HG02981 (cell line): ENCODE data around the gene PEX12.
"Not testable (repeated sequence)": the region's sequence is repeated elsewhere in the genome, so short reads cannot be mapped to it uniquely, and the experiment has no call there.

ENCODE experiments used
- ATAC-seq: cut with Tn5 transposase; IDR thresholded peaks from one replicate; pipeline ENCODE4 v1.9.1; 2021; ENCODE audit warnings: mild to moderate bottlenecking, moderate library complexity; ENCODE audit not compliant: unreplicated experiment

PEX12 gene

DNA sequence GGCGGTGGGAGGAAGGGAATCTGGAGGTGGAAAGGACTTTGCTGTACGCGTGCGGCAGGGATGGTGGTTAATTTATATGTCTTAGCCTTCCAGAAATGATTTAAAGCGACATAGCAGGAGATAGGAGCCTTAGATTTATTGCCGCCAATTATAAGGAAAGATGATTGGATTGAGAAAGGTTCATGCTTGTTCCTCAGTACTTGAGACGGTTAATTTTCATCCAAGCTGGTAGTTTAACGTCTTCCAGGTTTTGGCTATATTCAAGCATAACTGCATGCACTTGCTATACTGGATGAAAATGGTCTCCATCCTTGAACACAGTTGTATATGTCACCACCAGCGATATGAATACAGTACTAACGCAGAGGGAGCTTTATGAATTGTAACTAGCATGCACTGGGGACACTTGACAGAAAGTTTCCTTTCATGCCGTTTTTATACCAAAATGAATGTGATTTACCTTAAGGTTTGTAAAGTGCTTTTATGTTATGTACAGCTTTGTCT lies 610 bp upstream of the PEX12 start:
- no peak for ATAC-seq

DNA sequence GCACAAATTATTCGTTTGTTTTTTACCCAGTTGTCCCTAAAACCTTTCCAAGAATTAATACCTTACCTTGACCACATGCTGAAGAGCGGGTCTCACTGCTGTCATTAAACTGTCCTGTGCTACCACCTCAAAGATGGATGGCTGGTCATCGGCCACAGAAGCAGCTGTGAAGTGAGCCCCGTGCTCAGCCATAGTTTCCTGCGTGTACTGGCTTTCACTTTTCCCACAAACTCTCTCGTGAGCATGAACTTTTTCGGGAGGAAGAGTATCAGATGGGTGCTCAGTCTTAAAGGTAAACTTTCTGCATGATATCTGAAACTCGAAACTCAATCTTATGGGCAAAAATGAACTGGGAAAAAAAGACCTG lies 558 bp downstream of the PEX12 start:
- ATAC-seq: no peak

DNA sequence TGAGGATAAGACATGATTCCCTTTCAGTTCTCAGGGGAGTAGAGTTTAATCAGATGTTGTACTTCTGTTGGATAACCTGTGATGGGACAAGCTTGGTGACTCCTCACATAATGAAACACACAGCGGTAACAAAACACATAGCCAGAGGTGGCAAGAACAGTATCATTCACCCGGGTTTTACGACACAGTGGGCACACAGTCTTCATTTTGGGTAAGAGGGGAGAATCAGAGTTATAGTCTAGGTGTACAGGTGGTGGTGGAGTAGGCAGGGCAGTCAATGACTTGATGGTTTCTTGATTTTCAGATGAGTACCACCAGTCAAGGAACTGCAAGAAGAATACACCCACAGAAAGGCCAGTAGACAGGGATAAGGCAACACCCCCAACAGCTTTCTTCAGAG lies 2.6 kb downstream of the PEX12 start:
- no peak for ATAC-seq

DNA sequence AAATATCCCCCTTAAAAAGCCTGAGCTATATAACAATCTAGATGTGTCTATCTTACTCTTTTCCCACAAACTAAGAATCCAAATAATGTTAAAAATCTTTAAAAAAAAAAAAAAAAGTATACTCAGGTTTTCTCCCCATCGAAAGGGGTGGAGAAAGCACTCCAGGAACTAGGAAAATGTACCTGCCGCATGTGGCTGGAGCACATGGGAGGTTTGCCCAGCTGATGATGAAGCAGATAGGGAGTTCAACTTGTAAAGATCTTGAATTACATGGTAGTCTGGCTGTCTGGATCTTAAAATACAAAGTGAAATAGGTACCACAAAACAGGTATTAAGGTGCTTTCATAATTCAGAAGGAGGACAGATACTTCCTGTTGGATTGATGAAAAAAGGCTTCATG lies 9.0 kb downstream of the PEX12 start:
- no peak for ATAC-seq

DNA sequence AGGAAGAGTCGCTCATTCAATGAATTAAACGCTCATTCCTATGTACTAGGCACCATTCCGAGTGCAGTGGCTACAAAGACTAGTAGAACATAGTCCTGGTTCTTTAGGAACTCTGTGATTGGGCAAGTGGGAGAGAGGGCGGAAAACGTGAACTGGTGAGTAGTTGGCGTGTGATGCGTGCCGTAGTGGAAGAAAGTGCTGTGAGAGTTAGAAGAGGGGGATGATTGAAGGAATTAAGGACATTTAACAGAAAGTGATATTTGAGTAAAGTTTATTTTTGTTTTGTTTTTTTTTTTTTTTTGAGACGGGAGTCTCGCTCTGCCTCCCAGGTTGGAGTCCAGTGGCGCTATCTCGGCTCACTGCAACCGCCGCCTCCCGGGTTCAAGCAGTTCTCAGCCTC lies 9.8 kb downstream of the PEX12 start:
- ATAC-seq: no peak

DNA sequence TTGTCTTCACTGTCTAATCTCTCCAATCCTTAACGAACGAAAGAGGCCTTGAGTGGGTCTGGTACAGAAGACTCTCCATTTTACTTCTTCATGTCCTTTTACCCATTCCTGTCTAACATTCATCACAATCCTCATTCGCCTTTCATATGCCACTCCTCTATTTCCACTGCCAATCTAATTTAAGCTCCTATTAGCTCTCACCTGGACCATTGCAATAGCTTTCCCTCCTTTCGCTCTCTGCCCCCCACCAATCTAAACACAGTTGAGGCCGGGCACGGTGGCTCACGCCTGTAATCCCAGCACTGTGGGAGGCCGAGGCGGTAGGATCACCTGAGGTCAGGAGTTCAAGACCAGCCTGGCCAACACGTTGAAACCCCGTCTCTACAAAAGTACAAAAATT lies 11.4 kb downstream of the PEX12 start:
- ATAC-seq: no peak

DNA sequence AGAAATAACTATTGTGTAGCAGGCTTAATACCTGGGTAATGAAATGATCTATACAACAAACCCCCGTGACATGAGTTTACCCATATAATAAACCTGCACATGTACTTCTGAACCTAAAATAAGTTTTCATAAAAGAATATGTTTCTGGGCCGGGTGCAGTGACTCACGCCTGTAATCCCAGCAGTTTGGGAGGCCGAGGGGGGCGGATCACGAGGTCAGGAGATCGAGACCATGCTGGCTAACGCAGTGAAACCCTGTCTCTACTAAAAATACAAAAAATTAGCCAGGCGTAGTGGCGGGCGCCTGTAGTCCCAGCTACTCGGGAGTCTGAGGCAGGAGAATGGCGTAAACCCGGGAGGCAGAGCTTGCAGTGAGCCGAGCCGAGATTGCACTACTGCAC lies 15.2 kb downstream of the PEX12 start:
- not testable (repeated sequence) for ATAC-seq

DNA sequence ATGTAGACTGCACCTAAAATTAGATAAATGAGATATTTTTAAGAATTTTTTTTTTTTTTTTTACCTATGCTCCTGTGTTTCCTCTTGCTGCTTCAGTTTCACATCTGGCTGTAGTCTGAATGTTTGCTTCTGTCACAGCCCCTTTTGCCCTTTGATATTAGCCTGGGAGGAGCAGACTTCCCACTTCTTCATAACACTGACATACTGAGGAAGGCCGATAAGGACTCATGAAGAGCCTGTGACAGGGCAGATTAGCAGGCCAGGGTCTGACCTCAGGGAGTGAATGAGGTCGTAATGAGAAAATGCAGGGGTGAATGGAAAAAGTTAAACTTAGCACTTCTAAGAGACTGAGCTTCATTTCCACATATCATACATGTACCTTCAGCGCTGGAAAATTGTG lies 17.7 kb downstream of the PEX12 start, which contains the start of gene SLFN14:
SLFN14 (minus strand) TSS at position 117 of the 400 bp plus-strand sequence. CDS start 2,757 bp downstream, outside the sequence.
- ATAC-seq: no peak

DNA sequence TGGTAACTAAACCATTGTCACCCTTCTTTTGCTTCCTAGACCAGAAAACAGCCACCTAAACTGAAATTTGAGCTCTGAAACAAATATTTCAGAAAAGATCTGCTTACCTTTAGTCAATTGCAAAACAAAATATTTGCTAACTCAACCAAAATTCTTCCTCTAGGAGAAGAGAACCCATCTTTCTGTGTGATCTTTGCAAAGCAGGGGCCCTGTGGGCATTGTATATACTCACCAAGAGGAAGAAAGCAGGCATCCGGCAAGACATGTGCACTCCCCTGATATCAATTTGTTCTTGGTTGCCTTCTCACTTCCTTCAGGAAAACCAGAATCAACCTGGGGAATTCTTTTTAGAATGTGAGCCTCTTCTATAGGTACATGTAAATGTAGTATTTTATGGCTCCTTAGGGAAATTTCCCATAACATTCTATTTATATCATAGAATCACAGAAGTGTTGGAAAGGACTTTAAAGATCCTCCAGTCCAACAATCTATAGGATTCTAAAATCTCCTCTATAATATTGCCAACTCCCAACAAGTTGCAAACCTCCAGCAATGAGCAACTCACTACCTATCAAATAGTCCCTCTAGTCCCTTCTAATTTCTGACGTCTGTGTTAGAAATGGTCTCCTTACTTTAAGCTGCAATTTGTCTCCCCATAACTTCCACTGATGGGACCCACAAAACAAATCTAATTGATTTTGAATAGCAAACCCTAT lies 18.7 kb downstream of the PEX12 start:
- no peak for ATAC-seq

DNA sequence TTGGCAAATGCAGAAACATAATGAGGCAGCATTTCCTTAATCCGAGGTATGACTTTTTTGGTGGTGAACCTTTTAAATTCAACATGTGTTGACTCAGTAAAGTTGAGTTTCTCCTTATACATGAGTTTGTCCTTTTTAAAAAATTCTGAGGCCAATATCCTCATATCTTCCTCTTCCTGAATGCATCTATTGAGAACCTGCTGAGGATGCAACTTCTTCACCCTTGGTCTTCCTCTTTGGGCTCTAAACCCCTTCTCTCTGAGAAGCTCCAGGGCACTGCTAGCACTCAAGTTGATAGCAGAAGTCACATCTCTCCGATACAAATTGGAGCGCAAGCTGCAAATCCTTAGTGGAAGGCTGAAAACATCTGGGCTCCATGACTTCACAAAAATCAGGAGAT lies 21.0 kb downstream of the PEX12 start:
- ATAC-seq: no peak

DNA sequence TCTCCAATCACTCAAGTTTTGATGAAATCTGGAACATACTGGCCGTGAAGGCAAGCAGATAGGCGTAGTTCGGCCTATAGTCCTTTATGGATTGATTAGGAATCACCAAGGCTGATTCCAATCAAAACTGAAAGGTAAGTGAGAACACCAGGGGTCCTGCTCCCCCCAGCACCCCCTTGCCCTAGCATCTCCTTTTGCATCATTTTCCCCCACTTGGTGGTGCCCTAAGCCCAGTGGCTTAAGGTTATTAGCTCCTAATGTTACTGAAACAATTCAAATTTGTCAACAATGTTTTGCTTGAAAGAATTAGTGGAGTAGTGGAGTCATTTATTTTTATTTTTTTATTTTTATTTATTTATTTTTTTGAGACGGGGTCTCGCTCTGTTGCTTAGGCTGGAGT lies 22.7 kb downstream of the PEX12 start:
- ATAC-seq: no peak

DNA sequence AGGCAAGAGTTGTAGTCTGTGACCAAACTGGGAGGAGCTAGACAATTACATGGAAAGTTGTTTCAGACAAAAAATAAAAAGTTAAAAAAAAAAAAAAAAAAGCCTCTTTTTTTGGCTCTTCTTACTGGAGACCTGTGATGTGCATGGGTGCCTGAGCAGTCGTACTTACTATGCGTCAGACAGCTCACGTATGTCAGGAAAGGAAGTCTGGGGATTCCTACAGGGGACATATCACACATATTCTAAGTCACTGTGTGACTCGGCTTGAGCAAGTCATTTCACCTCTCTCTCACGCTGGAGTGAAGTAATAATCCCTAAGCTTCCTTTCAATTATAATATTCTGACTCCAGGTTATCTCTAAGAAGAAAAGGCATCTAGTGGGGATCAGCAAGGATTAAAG lies 23.7 kb downstream of the PEX12 start:
- ATAC-seq: no peak

DNA sequence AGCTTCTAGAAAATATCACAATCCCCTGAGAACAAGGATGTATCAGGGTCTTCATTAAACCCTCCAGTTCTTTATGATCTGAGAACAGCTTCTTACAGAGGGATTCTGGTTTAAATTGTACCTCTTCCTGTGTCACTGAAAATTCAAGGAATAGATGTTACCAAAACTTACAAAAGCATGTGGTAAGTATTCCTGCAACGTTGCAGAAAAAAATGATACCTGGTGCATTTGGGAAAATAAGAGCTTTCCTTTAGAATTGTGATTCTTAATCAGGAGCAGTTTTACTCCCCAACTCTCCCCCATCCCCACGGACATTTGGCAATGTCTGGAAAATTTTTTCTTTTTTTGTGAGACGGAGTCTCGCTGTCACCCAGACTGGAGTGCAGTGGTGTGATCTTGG lies 25.1 kb downstream of the PEX12 start:
- no peak for ATAC-seq

DNA sequence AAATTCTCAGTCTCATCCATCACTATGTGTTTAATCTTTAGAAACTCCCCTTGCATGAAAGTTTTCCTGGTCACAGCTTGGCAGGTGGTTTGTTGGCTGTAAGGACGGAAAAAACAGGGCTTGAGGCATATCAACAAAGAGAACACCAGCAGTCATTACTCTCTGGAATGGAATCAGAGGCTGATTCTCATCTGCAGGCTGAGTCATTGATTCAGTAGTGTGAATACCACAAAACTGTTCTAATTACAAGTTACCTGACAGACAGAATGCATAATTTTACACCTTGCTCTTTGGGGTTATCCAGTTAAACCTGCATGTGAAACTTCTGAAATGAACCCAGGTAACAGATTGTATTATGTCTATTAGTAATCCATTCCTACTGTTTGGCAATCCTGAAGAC lies 29.4 kb downstream of the PEX12 start:
- ATAC-seq: no peak

DNA sequence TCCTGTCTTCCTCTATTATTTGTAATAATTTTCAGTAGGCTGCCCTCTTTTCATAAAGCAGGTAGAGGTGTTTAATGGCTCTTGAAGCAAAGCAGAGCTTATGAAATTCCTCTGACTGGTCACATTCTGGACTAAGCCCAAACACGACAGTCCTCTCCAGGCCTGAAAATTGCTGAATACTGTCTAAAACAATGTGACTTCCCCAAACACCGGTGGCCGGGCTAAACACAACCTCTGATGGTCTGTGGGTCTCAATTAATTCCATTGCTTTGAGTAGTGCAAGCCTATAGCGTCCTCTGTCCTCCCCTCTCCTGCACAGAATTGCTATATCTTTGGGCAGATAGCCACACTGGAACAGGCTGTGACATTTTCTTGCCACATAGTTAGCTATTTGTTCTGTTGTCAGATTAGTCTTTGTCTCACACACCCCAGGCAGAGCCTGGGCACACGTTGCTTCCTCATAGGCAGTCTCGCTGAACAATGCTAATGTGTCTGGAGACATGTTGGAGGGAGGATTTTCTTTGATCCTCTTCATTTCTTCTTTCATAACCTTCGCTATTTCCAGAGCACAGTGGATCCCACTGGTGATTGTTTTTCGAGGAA lies 30.1 kb downstream of the PEX12 start:
- ATAC-seq: no peak

DNA sequence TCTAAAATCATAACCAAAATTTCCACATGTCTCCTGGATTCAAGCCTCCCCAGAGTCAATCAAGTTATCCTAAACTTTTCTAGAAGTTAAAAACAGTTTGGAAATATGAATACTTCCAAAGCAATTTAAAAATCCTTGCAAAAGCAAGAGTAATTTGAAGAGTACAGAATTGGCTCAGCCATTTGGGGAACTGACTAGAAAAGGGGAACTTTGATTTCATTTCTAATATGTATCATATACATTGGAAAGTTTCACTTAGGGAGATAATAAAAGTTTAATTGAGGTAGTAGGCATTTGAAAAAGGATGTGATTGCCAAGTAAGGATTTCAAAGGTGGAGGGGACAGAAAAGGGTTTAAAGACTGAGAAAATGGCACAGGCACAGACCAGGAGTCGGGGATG lies 31.9 kb downstream of the PEX12 start:
- ATAC-seq: no peak

DNA sequence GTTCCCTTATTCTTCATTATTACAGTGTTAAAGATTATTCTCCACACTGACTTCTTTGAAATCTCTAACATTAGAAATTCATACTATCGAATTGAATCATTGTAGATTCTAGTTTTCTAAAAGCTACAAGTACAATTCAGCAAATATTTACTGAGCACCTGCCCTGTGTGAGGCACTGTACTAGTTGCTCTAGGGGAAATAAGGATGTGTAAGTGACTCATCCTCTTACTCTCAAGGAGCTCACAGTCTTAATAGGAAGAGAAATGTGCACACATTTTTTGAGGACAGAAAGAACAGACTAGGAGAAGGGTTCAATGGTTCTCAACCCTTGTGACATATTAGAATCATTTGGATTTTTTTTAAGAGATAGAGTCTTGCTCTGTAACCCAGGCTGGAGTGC lies 33.2 kb downstream of the PEX12 start:
- no peak for ATAC-seq

DNA sequence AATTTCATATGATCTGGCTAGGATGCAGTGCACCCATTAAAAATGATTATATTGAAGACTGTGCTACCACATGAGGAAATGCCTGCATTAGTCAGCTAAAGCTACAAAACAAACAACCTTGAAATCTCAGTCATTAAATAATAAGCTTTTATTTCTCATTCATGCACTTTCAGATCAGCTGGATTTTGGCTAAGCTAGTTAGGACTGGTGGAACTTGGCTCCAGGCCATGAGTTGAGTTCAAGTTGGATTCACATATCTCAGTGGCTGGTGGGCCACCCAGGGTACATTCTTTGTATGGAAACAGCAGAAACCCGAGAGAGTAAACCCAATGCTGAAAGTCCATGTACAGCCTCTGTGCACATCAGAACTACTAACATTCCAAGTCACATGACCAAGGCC lies 34.5 kb downstream of the PEX12 start:
- no peak for ATAC-seq

DNA sequence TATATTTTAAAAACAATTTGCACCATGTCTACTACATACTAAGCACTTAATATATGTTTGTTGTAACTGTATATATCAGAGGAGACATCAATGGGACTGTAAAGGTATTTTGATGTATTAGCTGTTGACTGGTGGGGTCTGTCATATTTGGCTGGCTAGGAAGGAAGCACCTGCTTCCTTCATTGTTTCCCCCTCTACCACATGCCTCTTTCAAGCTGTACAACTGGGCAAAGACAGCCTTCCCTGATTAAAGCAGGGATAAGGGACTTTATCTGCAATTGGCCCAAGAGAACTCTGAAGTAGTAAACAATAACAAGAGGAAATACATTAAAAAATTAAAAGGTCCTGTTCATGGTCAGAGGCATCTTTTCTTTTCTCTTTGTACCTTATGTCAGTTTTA lies 35.4 kb downstream of the PEX12 start:
- no peak for ATAC-seq

DNA sequence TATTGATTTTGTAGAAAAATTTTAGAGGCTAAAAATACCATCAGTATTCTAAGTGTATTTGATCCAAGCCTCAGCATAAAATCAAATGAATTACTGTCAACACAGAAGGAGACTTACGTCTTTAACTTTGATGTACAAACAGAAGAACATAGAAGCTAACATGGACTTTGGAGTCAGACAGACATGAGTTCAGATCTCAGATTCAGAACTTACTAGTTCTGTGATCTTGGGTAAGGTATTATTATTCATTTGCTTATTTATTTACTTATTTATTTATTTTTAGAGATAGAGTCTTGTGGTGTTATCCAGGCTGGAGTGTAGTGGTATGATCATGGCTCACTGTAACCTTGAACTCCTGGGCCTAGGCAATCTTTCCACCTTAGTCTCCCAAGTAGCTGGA lies 36.9 kb downstream of the PEX12 start:
- ATAC-seq: no peak

DNA sequence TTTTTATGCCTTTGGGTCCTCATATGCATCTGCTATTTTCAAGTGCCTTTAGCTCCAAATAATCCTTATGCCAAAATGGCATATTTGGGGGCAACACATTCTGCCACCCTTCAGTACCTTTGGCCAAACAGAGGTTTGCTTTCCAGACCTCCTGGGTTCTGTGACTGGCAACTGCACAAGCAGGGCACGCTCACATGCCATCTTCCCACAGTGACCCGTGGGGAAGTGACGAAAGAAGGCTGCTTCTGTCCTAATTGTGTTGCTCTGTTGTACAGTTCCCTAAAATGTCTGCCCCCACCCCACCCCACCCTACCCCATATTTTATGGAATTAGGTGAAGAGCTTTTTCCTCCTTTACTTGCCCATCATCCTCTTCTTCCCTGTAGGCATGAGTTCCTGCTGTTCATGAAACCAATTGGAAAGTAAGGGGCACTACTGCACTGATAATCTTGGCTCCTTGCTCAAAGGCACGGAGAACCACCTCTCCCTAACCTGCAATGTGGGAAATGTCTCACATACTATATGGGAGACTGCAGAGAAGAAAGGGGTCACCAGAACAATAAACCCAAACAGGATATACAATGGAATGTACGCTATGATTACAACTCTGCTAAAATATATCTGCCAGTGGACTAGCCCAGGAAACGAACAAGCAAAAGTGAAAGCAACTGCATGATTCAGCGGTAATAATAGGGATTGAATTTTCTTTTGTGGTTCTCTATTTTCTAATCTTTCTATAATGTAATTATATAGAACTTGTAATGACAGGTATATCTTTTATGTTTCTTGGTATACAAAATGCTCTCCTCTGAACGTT lies 37.6 kb downstream of the PEX12 start:
- ATAC-seq: no peak

DNA sequence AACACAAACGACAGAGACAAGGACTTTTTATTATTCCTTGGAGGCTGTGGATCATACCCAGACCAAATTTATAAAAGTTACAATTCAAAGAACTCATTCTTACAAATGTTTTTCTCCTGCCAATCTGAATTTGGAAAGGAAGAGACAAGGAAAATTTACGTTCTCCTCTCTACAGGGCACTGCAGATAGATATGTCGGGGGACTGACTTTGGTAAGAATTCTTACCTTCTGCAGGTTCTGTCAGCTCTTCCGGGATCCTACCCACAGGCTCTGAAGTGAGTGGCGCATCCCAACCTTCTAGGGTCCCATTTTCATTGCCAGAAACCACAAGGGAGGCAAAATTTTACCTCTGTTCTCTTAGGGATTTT lies 38.7 kb downstream of the PEX12 start:
- no peak for ATAC-seq
